OCI-LY3 (cell line): ENCODE results near the gene USF3.

Source experiments
- H2AFZ ChIP-seq: fragments of 200-600, 300-600 bp; shearing (Covaris generic); 2 replicates; pipeline ENCODE4 v1.6.0; 2014; ENCODE audit warnings: antibody characterized with exemption, low read depth, low read length
- H3K27ac ChIP-seq: fragments of 200-600, 300-600 bp; sonication (generic); 2 replicates; pipeline ENCODE4 v1.5.1; 2014; ENCODE audit warnings: mild to moderate bottlenecking, low read length, moderate library complexity, mixed read lengths
- H3K27me3 ChIP-seq: fragments of 200-600, 300-600 bp; sonication (generic); 2 replicates; pipeline ENCODE4 v1.6.1; 2014; ENCODE audit warnings: low read depth, low read length, mixed read lengths
- H3K36me3 ChIP-seq: fragments of 200-600, 300-600 bp; sonication (generic); replicated peaks from 2 replicates; pipeline ENCODE3; 2014; ENCODE audit warnings: low read depth, low read length, mixed read lengths
- H3K4me1 ChIP-seq: fragments of 300-600, 200-600 bp; sonication (generic); 2 replicates; pipeline ENCODE4 v1.6.1; 2014; ENCODE audit warnings: low read length, mixed read lengths
- H3K4me2 ChIP-seq: fragments of 200-600, 300-600 bp; sonication (generic); 2 replicates; pipeline ENCODE4 v1.6.1; 2014; ENCODE audit warnings: low read length, mixed read lengths
- H3K4me3 ChIP-seq: fragments of 300-600, 200-600 bp; sonication (generic); 2 replicates; pipeline ENCODE4 v1.5.1; 2014; ENCODE audit warnings: antibody characterized with exemption, mild to moderate bottlenecking, low read length, moderate library complexity
- H3K79me2 ChIP-seq: fragments of 300-600, 200-600 bp; shearing (Covaris generic); 2 replicates; pipeline ENCODE4 v1.6.1; 2014; ENCODE audit warnings: mild to moderate bottlenecking, low read length, mixed read lengths
- H3K9ac ChIP-seq: fragments of 300-600, 200-600 bp; shearing (Covaris generic); 2 replicates; pipeline ENCODE4 v1.6.0; 2014; ENCODE audit warnings: mild to moderate bottlenecking, low read length, moderate library complexity
- H3K9me3 ChIP-seq: fragments of 200-600, 300-600 bp; shearing (Covaris generic); 2 replicates; pipeline ENCODE4 v1.6.1; 2014; ENCODE audit warnings: low read length, mixed read lengths; ENCODE audit not compliant: insufficient read depth
- H4K20me1 ChIP-seq: fragments of 200-600, 300-600 bp; sonication (generic); 2 replicates; pipeline ENCODE4 v1.6.1; 2016; ENCODE audit warnings: low read length, mixed read lengths; ENCODE audit not compliant: insufficient read depth
- EZH2phosphoT487 ChIP-seq: fragments of 200-600 bp; shearing (Covaris generic); IDR thresholded peaks from 2 replicates; pipeline ENCODE4 v1.6.1; 2018; ENCODE audit warnings: antibody characterized with exemption, mixed run types, low read depth
- TF ChIP-seq, protein P1 (sequence below): fragments of 200-600, 300-600 bp; sonication (generic); IDR thresholded peaks from 2 replicates; pipeline ENCODE4 v1.5.1; 2014; ENCODE audit warnings: antibody characterized with exemption, low read length, low read depth

Gene USF3

DNA sequence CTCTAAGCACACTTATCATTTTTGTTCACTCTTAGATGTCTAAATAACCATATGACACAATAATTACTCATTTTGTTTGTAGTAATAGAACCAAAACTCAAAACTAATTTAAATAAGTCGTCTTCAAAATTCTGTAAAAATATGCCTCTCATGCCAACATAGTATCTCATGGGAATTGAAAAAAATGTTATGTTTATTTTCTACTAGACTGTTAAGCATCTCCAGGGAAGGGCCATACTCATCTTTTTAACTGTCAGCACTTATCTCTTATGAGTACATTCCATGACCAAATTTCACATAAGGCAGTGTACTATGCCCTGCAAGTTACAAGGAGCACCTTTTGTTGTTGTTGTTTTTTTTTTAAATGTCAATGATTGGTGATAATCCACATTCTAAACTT, 18.3 kb upstream of the USF3 start:
- Histone ChIP-seq H3K4me2 (no peak overlapping the region), H3K79me2 (no peaks in the 10 kb centered on the region), H3K4me3 (no peak overlapping the region), H2AFZ (no peak overlapping the region), H3K4me1 (no peaks in the 10 kb centered on the region), H3K27me3 (no peaks in the 10 kb centered on the region), H3K36me3 (peaks cover 39% of the 10 kb centered on the region), H3K9me3 (no peaks in the 10 kb centered on the region), H3K9ac (no peak overlapping the region), H4K20me1 (0 out of 2 replicates have a peak, but pooled peaks cover 3% of the 10 kb centered on the region), H3K27ac (no peak overlapping the region)
- TF ChIP-seq, protein P1, sequence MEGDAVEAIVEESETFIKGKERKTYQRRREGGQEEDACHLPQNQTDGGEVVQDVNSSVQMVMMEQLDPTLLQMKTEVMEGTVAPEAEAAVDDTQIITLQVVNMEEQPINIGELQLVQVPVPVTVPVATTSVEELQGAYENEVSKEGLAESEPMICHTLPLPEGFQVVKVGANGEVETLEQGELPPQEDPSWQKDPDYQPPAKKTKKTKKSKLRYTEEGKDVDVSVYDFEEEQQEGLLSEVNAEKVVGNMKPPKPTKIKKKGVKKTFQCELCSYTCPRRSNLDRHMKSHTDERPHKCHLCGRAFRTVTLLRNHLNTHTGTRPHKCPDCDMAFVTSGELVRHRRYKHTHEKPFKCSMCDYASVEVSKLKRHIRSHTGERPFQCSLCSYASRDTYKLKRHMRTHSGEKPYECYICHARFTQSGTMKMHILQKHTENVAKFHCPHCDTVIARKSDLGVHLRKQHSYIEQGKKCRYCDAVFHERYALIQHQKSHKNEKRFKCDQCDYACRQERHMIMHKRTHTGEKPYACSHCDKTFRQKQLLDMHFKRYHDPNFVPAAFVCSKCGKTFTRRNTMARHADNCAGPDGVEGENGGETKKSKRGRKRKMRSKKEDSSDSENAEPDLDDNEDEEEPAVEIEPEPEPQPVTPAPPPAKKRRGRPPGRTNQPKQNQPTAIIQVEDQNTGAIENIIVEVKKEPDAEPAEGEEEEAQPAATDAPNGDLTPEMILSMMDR, result no peak
- TF ChIP-seq EZH2phosphoT487, result no peak

DNA sequence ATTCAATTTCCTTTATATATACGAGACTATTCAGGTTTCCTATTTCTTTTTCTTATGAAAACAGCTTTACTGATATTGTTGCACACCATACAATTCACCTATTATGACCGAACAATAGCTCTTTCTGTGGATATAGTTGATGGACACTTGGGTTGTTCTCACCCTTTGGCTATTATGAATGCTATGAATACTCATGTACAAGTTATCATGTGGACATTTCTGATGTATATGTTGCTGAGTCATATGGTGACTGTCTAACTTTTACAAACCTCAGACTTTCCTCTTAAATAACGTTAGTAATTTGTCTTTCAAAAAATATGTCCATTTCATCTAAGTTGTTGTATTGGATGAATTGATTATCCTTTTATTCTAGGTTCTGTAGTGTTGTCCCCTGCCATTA, 15.7 kb upstream of the USF3 start:
- Histone ChIP-seq H3K79me2 (no peaks in the 10 kb centered on the region), H3K9me3 (no peaks in the 10 kb centered on the region), H3K4me1 (no peaks in the 10 kb centered on the region), H3K4me3 (no peak overlapping the region), H3K27me3 (no peaks in the 10 kb centered on the region), H3K4me2 (no peak overlapping the region), H3K36me3 (peaks cover 24% of the 10 kb centered on the region), H3K9ac (no peak overlapping the region), H4K20me1 (no peaks in the 10 kb centered on the region), H3K27ac (no peak overlapping the region), H2AFZ (no peak overlapping the region)
- TF ChIP-seq, protein P1, result no peak
- TF ChIP-seq EZH2phosphoT487, result no peak

DNA sequence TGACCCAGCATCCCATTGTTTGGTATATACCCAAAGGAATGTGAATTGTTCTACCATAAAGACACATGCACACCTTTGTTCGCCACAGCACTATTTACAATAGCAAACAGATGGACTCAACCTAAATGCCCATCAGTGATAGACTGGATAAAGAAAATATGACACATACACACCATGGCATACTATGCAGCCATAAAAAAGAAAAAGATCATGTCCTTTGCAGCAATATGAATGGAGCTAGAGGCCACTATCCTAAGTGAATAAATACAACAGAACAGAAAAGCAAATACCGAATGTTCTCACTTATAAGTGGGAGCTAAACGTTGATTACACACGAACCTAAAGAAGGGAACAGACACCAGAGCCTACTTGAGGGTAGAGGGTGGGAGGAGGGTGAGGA, 11.4 kb upstream of the USF3 start:
- no peak overlapping the region for H2AFZ ChIP-seq

DNA sequence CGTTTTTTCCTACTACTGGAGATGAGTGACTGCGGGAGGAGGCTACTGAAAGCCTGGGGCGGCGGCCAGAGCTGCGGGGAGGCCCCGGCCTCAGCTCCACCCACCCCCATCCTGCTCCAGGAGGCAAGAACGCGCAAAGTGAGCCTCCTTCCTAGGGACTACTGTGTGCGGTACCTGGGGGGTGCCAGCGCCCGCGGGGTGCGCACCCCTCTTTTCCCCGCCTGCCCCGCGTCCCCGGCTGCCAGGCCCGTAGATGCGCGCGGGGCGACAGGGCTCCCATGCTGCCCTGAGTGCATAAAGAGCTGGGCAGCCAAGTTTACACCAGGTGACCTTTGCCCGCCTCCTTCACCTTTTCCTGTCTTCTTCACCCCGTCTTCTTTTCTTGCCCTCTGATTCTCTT, 2.5 kb upstream of the USF3 start:
- no peaks in the 10 kb centered on the region for H4K20me1 ChIP-seq
- H3K79me2 ChIP-seq, result no peaks in the 10 kb centered on the region
- no peak overlapping the region for H3K4me3 ChIP-seq
- H3K36me3 ChIP-seq, result no peaks in the 10 kb centered on the region
- H3K4me1 ChIP-seq, result peaks cover 16% of the 10 kb centered on the region
- no peak overlapping the region for H3K9ac ChIP-seq
- no peaks in the 10 kb centered on the region for H3K9me3 ChIP-seq
- no peak overlapping the region for H3K4me2 ChIP-seq
- TF ChIP-seq EZH2phosphoT487, result no peak
- TF ChIP-seq, protein P1, result no peak
- no peak overlapping the region for H2AFZ ChIP-seq
- no peak overlapping the region for H3K27ac ChIP-seq
- no peaks in the 10 kb centered on the region for H3K27me3 ChIP-seq

More for the DNA sequence above, 11.4 kb upstream of the USF3 start:
- Histone ChIP-seq H3K27ac (no peak overlapping the region), H3K79me2 (no peaks in the 10 kb centered on the region), H3K36me3 (no peaks in the 10 kb centered on the region), H3K9ac (no peak overlapping the region), H3K27me3 (no peaks in the 10 kb centered on the region), H3K4me1 (no peaks in the 10 kb centered on the region), H3K4me2 (no peak overlapping the region), H3K4me3 (no peak overlapping the region), H3K9me3 (no peaks in the 10 kb centered on the region), H4K20me1 (no peaks in the 10 kb centered on the region)
- no peak for TF ChIP-seq EZH2phosphoT487
- TF ChIP-seq, protein P1, result no peak
